Adipocyte (in vitro differentiated cells): ENCODE results near the gene PRICKLE1.

Experiments used
- DNase-seq: peaks from one replicate; pipeline ENCODE4 v3.0.0-alpha.2; 2015; ENCODE audit warnings: low read depth
- H3K27me3 ChIP-seq: replicated peaks from 2 replicates; pipeline ENCODE4 v1.7.0; 2013; ENCODE audit warnings: mild to moderate bottlenecking, low read length, moderate library complexity; ENCODE audit not compliant: control insufficient read depth, insufficient read depth
- H3K36me3 ChIP-seq: 2 replicates; pipeline ENCODE4 v1.7.0; 2013; ENCODE audit warnings: low read length, mild to moderate bottlenecking, moderate library complexity; ENCODE audit not compliant: control insufficient read depth, insufficient read depth, severe bottlenecking
- H3K4me1 ChIP-seq: 2 replicates; pipeline ENCODE4 v1.7.0; 2013; ENCODE audit warnings: mild to moderate bottlenecking, low read length, moderate library complexity; ENCODE audit not compliant: control insufficient read depth, insufficient read depth
- H3K4me3 ChIP-seq: 2 replicates; pipeline ENCODE4 v1.7.0; 2013; ENCODE audit warnings: mild to moderate bottlenecking, low read length, moderate library complexity
- H3K9ac ChIP-seq: 2 replicates; pipeline ENCODE4 v1.7.0; 2013; ENCODE audit warnings: mild to moderate bottlenecking, low read length, moderate library complexity
- H3K9me3 ChIP-seq: 2 replicates; pipeline ENCODE4 v1.7.0; 2013; ENCODE audit warnings: mild to moderate bottlenecking, low read length, moderate library complexity; ENCODE audit not compliant: control insufficient read depth

The PRICKLE1 gene

DNA sequence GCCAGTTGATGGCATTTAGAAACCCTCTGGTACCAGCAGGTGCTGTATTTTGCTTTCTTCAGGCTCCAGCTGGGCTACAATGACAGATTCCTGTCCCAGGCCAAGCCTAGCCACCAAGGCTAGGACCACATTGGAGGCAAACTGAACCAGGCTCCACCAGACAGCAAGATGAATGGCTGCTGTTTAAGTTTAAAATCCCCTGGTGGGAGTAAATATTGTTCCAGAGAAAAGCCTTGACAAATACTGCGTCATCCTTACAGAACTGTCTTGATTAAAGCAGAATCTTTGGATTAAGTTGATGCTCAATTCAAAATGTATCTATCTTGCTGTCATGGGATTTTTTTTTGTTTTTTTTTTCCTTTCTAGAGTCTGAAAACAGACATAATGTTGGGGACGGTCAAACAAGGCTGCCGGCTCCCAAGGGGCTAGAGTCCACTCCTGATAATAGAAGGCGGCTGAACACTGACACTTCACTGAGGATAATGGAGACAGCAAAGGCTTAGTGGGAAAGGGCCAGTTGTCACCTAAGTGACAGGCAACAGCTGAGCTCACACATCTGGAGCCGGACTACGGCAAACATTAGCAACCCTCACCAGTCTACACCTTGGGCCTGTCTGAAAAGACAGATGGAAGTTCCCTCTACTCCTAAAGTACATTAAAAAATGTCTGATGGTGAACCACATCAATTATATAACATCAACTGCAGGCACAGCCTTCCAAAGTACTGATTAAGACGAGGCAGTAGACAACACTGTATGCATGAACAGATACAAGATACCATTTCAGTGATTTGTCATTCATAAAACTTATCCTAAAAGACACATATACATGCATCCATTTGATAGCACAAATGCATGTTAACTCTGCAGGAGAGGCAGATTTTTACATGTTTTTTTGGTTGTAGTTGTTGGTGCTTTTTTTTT lies 1.7 kb downstream of the PRICKLE1 start:
- H3K9me3 ChIP-seq = no peaks in the 10 kb centered on the region
- peak overlapping the region; percentile 91 for H3K9ac ChIP-seq
- peak overlapping the region; percentile 97 for H3K4me3 ChIP-seq
- peak; percentile 66 for DNase-seq
- H3K4me1 ChIP-seq = peaks cover 54% of the 10 kb centered on the region
- H3K27me3 ChIP-seq = no peaks in the 10 kb centered on the region
- no peaks in the 10 kb centered on the region for H3K36me3 ChIP-seq

GRCh38 chr12:42586268-42586667 lies 3.3 kb downstream of the PRICKLE1 start:
- H3K9ac ChIP-seq = no peak overlapping the region
- peaks cover 70% of the 10 kb centered on the region for H3K4me1 ChIP-seq
- no peaks in the 10 kb centered on the region for H3K9me3 ChIP-seq
- H3K27me3 ChIP-seq = no peaks in the 10 kb centered on the region
- no peaks in the 10 kb centered on the region for H3K36me3 ChIP-seq
- H3K4me3 ChIP-seq = peak overlapping the region; percentile 12
- no peak for DNase-seq

DNA sequence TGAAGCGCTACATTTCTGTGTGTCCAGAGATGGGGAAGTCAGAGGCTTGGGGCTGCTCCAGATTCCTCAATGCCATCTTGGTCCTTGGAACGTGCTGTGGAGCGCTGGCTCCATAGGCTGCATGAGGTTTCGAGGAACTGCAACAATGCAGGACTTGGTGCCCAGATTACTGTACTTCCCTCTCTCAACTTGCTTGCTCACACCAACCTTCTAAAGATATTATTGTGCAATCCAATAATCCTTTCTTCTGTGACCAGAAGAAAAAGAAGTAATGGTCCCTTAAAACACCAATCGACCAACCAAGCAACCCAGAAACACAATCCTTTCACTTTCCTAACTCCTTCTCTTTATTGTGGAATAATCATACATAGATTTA lies 3.7 kb downstream of the PRICKLE1 start:
- Histone ChIP-seq H3K4me1 (peaks cover 68% of the 10 kb centered on the region), H3K4me3 (peak overlapping the region; percentile 60), H3K27me3 (no peaks in the 10 kb centered on the region), H3K36me3 (no peaks in the 10 kb centered on the region), H3K9ac (no peak overlapping the region), H3K9me3 (no peaks in the 10 kb centered on the region)
- peak; percentile 31 for DNase-seq

DNA sequence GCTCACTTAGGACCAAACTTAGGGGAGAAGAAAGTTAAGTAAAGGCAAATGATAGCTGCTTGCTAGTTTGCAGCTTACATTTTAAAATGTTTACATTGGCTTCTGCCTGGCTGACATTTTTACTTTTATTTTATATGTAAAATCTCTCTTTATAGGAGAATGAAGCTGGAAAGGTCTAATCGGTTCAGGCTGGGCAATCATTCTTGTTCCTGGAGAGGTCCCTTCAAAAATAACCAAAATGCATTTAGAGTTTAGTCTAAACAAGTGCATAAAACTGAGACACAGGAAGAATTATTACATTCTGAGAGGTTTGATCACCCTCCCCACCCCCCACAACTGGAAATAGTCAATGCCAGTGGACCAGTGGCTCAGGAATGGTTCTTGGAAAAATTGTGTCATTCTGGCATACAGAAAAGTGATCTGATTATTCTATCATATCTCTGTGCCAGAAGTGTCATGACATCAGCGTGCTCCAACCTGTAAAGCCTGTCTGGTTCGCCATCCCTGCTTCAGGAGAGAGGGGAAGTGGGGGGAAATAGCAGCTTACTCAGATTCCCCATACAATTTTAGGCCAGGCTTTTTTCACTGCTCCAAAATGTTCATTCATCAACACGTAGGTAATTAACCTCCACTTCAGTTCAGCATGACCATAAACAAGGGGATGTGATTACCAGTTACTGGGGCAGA lies 4.2 kb downstream of the PRICKLE1 start:
- Histone ChIP-seq H3K9ac (no peak overlapping the region), H3K9me3 (no peaks in the 10 kb centered on the region), H3K27me3 (no peaks in the 10 kb centered on the region), H3K4me1 (peaks cover 63% of the 10 kb centered on the region), H3K4me3 (peak overlapping the region; percentile 60), H3K36me3 (no peaks in the 10 kb centered on the region)
- DNase-seq = no peak

DNA sequence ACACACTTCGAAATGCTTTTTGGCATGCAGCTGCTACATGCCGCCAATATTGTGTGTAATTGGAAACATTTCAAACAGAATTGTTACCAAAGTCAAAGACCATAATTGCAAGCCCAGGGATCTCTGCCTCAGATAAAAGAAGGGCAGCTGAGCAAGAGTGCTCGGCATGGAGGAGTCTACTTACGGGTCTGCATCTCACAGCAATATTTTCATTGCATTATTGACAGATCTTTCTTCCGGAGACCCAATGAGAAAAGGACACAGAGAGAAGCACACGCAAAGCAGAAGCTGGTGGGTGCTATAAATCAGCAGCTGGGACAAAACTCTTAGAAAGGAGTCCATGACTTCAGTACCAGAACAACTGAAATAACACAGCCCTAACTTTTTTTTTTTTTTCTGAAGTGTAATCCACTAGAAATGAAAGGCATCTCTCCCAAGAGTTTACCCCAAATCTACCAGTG lies 4.9 kb downstream of the PRICKLE1 start:
- no peaks in the 10 kb centered on the region for H3K27me3 ChIP-seq
- H3K9me3 ChIP-seq = no peaks in the 10 kb centered on the region
- peak; percentile 48 for DNase-seq
- H3K36me3 ChIP-seq = no peaks in the 10 kb centered on the region
- no peak overlapping the region for H3K9ac ChIP-seq
- H3K4me1 ChIP-seq = peaks cover 63% of the 10 kb centered on the region
- peak overlapping the region; percentile 60 for H3K4me3 ChIP-seq

DNA sequence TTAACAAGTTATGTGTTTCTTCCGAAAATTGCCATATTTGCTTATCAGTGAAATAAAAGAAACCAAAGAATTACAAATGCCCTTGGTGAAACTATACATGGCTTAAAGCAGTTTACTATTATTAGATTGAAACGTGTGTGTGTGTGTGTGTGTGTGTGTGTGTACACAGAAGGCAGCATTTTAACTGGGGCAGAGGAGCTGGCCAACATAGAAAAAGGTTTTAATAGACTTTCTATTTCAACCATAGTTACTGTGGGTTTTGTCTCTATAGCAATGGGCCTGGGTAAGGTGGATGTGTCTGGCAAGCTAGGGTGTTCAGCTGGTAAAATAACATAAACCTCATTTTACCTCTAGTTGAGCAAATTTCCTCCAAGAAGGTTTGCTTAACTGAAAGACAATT lies 6.5 kb downstream of the PRICKLE1 start:
- H3K36me3 ChIP-seq = no peaks in the 10 kb centered on the region
- no peaks in the 10 kb centered on the region for H3K27me3 ChIP-seq
- H3K9me3 ChIP-seq = no peaks in the 10 kb centered on the region
- no peak overlapping the region for H3K9ac ChIP-seq
- H3K4me3 ChIP-seq = no peak overlapping the region
- H3K4me1 ChIP-seq = peaks cover 60% of the 10 kb centered on the region
- no peak for DNase-seq

GRCh38 chr12:42582498-42582897 lies 7.0 kb downstream of the PRICKLE1 start:
- Histone ChIP-seq H3K4me1 (peaks cover 54% of the 10 kb centered on the region), H3K27me3 (no peaks in the 10 kb centered on the region), H3K9ac (no peak overlapping the region), H3K36me3 (no peaks in the 10 kb centered on the region), H3K9me3 (no peaks in the 10 kb centered on the region), H3K4me3 (no peak overlapping the region)
- no peak for DNase-seq

DNA sequence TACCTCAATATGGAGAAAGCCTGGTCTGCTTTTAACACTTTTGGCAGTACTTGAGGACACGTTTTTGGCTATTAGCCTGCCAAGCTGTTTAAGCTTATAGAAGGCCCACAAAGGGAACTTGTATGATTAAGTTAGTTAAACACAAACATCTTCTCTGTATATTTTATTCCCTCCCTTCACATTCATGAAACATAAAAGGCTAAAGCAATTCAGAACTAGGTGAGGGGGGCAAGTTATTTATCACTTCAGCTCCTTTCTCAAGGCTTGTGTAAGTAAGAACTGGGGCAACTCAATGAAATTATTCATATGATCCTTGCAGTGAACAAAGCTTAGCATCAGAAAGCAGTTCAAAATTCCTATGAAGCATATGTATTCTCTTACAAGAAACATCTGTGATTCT lies 7.5 kb downstream of the PRICKLE1 start:
- no peaks in the 10 kb centered on the region for H3K36me3 ChIP-seq
- peak overlapping the region; percentile 23 for H3K9ac ChIP-seq
- no peaks in the 10 kb centered on the region for H3K9me3 ChIP-seq
- peak; percentile 36 for DNase-seq
- peaks cover 50% of the 10 kb centered on the region for H3K4me1 ChIP-seq
- no peaks in the 10 kb centered on the region for H3K27me3 ChIP-seq
- no peak overlapping the region for H3K4me3 ChIP-seq

DNA sequence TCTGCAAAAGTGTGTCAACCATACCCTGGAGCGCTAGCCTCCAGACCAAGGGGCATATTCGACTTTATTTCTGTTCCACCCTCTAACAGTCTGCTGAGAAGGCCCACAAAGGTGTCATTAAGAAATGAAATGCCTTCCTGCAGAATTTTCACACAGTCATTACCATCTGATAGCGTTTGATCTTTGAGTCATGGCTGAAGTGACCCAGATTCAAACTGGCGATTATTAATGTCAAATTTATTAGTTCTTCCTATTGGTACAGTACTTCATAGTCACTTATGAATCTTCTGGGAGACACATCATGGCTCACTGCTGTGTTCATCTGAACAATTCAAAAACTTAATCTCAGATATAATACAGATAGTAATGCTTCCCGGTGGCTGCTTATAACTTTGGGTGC lies 13.2 kb downstream of the PRICKLE1 start:
- no peak for DNase-seq
- Histone ChIP-seq H3K4me3 (no peak overlapping the region), H3K9ac (no peak overlapping the region), H3K27me3 (no peaks in the 10 kb centered on the region), H3K9me3 (no peaks in the 10 kb centered on the region), H3K36me3 (no peaks in the 10 kb centered on the region), H3K4me1 (peaks cover 25% of the 10 kb centered on the region)

DNA sequence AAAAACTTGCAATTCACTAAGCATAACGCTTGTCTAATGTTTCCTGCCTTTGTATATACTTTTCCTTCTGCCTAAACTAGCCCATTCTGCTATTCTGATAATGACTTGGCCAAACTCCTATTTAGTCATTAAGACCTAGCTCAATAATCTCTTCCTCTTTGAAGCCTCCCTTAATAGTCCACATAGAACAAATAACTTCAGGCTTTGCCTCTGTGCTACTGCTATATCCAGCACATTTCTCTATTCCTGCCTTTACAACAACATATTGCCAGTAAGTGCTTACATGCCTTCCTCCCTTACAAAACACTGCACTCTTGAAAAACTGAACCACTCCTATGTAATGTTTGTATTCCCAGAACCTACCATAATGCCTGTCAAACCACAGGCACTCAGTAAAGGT lies 13.8 kb downstream of the PRICKLE1 start:
- no peak for DNase-seq
- Histone ChIP-seq H3K36me3 (no peaks in the 10 kb centered on the region), H3K4me3 (no peak overlapping the region), H3K27me3 (no peaks in the 10 kb centered on the region), H3K9me3 (no peaks in the 10 kb centered on the region), H3K4me1 (peaks cover 26% of the 10 kb centered on the region), H3K9ac (no peak overlapping the region)

- H3K27me3 ChIP-seq = no peaks in the 10 kb centered on the region
- DNase-seq = no peak
- H3K9ac ChIP-seq = no peak overlapping the region
- H3K4me3 ChIP-seq = no peak overlapping the region
- H3K4me1 ChIP-seq = peaks cover 32% of the 10 kb centered on the region
- H3K36me3 ChIP-seq = no peaks in the 10 kb centered on the region
- no peaks in the 10 kb centered on the region for H3K9me3 ChIP-seq
These were observed 14.7 kb downstream of the PRICKLE1 start for GRCh38 chr12:42574851-42575266.
